ENCODE data around the gene ITPK1.

- TF ChIP-seq, protein P1, sequence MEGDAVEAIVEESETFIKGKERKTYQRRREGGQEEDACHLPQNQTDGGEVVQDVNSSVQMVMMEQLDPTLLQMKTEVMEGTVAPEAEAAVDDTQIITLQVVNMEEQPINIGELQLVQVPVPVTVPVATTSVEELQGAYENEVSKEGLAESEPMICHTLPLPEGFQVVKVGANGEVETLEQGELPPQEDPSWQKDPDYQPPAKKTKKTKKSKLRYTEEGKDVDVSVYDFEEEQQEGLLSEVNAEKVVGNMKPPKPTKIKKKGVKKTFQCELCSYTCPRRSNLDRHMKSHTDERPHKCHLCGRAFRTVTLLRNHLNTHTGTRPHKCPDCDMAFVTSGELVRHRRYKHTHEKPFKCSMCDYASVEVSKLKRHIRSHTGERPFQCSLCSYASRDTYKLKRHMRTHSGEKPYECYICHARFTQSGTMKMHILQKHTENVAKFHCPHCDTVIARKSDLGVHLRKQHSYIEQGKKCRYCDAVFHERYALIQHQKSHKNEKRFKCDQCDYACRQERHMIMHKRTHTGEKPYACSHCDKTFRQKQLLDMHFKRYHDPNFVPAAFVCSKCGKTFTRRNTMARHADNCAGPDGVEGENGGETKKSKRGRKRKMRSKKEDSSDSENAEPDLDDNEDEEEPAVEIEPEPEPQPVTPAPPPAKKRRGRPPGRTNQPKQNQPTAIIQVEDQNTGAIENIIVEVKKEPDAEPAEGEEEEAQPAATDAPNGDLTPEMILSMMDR (IDR thresholded peaks at IDR 0.05), result no peak
- TF ChIP-seq POLR2A (IDR thresholded peaks at IDR 0.05), result no peak
Observed at GRCh38 chr14:92960706-92961566, 154.8 kb downstream of the ITPK1 start.

Data from prostate gland (tissue), 2 donors.